Ovary (tissue), 3 donors: ENCODE data around the gene SPAAR.

Experiments used
- EP300 ChIP-seq: sonication (generic); formaldehyde crosslinking; IDR thresholded peaks from one replicate; pipeline ENCODE4 v1.6.1; 2017; ENCODE audit warnings: antibody characterized with exemption
- POLR2A ChIP-seq: fragments of 450-650 bp; IDR thresholded peaks from one replicate; pipeline ENCODE4 v1.6.1; 2017; ENCODE audit warnings: antibody characterized with exemption, mild to moderate bottlenecking, moderate library complexity
- TF ChIP-seq, protein P1 (sequence below), 3 donors: fragments of 450-650 bp in 2 of 3; fragments of 200-600 bp in 1 of 3; IDR thresholded peaks; one replicate each; pipeline versions ENCODE4 v1.5.1 to v1.8.0; 2016 to 2022; ENCODE audit warnings: antibody characterized with exemption in 3 of 3, mild to moderate bottlenecking in 1 of 3
- donor health status: DM: no; HTN: no; CAD: no.

DNA sequence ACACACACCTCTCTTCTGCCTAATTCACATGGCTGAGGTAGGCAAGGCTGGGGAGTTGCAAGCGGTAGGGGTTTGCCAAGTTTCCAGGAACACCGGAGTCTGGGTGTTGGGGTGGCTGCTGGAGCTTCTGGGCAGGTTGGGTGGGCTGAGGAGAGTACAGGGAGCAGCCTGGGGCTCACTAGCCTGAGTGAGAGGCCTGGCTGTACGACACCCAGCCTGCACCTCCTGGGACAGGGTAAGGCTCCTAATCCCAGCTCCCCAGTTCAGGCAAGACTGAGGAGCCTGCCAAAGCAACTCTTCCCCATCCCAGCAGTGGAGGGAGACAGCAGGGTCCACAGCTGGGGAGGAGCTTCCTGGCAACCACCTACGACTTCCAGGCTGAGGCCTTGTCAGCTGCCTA, 8.0 kb downstream of the SPAAR start:
- TF ChIP-seq, protein P1, sequence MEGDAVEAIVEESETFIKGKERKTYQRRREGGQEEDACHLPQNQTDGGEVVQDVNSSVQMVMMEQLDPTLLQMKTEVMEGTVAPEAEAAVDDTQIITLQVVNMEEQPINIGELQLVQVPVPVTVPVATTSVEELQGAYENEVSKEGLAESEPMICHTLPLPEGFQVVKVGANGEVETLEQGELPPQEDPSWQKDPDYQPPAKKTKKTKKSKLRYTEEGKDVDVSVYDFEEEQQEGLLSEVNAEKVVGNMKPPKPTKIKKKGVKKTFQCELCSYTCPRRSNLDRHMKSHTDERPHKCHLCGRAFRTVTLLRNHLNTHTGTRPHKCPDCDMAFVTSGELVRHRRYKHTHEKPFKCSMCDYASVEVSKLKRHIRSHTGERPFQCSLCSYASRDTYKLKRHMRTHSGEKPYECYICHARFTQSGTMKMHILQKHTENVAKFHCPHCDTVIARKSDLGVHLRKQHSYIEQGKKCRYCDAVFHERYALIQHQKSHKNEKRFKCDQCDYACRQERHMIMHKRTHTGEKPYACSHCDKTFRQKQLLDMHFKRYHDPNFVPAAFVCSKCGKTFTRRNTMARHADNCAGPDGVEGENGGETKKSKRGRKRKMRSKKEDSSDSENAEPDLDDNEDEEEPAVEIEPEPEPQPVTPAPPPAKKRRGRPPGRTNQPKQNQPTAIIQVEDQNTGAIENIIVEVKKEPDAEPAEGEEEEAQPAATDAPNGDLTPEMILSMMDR (IDR thresholded peaks at IDR 0.05), result no peak
- TF ChIP-seq POLR2A, result no peak
- no peak for TF ChIP-seq EP300
